GM19238 (cell line): Measurements from ENCODE around the gene SPEN.
"Not testable (repeated sequence)": the region's sequence is repeated elsewhere in the genome, so short reads cannot be mapped to it uniquely, and the experiment has no call there.

Experiments
- DNase-seq: peaks from one replicate; pipeline ENCODE4 v3.0.0; 2011; ENCODE audit warnings: low spot score; ENCODE audit not compliant: insufficient read length

Gene SPEN, protein sequence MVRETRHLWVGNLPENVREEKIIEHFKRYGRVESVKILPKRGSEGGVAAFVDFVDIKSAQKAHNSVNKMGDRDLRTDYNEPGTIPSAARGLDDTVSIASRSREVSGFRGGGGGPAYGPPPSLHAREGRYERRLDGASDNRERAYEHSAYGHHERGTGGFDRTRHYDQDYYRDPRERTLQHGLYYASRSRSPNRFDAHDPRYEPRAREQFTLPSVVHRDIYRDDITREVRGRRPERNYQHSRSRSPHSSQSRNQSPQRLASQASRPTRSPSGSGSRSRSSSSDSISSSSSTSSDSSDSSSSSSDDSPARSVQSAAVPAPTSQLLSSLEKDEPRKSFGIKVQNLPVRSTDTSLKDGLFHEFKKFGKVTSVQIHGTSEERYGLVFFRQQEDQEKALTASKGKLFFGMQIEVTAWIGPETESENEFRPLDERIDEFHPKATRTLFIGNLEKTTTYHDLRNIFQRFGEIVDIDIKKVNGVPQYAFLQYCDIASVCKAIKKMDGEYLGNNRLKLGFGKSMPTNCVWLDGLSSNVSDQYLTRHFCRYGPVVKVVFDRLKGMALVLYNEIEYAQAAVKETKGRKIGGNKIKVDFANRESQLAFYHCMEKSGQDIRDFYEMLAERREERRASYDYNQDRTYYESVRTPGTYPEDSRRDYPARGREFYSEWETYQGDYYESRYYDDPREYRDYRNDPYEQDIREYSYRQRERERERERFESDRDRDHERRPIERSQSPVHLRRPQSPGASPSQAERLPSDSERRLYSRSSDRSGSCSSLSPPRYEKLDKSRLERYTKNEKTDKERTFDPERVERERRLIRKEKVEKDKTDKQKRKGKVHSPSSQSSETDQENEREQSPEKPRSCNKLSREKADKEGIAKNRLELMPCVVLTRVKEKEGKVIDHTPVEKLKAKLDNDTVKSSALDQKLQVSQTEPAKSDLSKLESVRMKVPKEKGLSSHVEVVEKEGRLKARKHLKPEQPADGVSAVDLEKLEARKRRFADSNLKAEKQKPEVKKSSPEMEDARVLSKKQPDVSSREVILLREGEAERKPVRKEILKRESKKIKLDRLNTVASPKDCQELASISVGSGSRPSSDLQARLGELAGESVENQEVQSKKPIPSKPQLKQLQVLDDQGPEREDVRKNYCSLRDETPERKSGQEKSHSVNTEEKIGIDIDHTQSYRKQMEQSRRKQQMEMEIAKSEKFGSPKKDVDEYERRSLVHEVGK (N-terminal part only)

DNA sequence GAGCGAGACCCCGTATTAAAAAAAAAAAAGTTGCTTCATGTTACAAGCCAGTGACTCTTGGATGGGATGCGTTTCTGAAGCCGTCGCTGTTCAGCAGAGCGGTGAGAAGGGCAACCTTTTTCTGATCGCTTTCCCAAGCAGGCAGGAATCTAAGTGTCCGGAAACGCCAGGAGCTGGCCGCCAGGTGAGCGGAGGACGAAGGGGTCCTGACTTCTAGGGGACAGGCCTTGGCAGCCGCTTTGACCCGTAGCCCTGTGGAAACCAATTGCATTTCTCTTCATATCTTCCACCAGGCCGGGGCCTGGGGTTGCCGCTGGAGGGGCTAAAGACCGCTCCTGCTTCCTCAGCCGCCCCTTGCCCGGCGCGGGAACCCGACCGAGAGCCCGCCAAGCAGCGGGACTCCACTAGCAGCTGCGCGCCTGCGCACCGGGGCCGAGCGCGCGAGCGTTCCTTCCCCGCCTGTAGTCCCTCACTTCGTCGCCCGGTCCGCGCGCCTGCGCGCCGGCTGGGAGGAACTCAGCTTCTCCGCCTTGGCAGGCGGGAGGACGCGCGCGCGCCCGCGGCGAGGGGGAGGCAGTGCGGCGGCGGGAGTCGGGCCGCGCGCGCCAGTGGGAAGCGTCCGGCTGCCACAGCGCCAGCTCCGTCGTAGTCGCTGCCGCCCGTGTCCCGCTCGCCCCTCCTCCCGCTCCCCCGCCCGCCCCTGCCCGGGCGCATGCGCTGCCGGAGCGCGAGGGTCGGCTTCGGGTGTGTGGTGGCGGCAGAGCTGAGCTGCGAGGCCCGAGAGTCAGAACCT lies at the start of gene SPEN:
SPEN (plus strand) TSS at position 608 of the 793 bp plus-strand sequence. CDS start 361 bp downstream, outside the sequence.
- peak; percentile 84 for DNase-seq

DNA sequence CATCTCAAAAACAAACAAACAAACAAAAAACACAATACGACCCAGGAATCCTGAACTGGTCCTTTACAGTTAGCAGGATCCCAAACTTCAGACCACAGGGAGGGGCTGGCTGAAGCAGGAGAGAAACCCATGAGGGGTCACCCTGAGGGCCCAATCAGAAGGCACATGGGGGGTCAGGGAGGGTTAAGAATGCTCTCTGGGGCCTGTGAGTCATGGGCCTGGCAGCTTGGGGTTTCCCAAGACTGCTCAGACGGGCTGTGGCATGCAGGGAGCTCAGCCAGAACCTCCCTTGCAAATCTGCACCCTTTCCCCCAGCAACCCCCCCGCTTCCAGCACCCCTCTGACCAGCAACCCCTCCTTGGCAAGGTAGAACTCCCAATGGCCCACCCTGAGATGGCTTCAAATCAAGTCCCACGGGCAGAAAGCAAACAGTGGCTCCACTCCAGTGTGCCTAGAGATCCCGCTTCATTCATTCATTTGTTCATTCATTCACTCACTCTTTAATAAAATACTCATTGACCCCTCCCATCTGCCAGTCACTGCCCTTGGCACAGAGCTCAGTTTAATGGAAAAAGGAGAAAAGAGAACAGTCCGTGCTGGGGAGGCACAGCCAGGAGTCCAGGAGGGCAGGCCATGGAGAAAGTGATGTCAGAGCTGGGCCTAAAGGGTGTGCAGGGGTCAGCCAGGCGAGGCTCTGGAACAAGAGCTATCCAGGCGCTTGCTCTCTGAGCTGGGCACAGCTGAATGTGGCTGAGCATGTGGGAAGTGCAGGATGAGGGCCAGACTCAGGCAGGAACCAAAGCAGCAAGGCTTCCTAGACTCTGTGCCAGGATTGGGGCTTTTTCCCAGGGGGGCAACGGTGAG lies 48.3 kb upstream of the SPEN start:
- DNase-seq, result no peak

DNA sequence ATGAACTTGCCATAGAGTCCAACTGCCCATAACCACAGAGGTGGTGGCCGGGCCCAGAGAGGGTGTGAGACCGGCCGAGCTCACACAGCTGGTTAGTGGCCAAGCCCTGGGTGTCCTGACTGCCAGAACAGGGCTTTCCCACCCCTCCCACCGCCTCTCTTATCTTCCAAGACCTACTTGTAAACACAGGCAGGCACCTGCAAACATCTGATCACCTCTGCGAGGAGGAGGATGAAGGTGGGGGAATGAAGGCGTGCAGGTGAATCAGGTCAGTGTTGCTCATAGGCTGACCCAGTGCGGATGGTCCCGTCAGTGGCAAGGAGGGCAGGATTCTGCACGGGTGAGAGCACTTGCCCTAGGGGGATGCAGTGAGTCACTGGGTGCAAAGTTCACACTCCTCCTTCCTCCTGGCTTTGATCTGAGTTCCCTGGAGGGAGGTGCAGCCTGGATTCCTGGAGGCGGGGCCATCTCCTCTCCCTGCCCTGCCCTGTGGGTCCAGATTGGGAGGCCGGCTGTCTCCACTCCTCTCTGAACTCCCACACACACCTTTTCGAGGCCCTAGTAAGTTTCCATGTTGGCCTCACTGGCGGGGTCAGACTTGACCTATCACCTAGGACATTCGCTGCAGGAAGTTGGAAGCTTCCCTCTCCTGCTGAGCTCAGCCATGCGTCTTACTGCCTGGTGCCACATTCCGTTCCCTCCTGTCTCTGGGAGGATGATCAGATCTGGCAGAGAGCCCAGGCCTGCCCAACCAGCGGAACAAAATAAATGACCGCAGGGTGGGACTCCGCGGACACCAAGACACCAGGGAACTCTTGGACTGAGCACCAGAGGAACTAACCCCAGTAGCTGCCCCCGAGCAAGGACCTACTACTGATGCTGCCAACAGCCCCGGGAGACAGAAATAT lies 47.3 kb upstream of the SPEN start:
- DNase-seq, result no peak

DNA sequence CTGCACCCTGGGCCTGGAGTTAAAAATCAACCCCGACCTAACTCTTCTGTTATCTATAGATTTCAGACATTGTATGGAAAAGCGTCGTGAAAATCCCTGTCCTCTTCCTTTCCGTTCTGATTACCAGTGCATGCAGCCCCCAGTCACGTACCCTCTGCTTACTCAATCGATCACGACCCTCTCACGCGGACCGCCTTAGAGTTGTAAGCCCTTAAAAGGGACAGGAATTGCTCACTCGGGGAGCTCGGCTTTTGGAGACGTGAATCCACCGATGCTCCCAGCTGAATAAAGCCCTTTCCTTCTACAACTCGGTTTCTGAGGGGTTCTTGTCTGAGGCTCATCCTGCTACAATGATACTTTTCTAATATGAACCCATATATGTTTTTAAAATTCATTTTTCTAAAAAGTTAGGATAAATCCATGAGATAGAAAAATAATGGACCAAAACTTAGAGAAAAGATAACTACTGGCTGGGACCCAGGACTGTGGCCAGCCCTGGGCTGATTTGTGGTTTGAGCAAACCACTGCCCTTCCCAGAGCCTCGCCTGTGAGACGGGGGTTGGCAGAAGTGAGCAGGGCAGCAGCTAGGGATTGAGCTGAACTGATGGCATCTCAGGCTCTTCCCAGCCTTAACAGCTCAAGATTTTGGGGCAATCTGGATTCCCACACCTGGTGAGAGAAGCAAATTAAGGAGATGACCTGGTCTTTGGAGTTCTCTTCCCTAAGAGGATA lies 45.1 kb upstream of the SPEN start:
- DNase-seq, result no peak

DNA sequence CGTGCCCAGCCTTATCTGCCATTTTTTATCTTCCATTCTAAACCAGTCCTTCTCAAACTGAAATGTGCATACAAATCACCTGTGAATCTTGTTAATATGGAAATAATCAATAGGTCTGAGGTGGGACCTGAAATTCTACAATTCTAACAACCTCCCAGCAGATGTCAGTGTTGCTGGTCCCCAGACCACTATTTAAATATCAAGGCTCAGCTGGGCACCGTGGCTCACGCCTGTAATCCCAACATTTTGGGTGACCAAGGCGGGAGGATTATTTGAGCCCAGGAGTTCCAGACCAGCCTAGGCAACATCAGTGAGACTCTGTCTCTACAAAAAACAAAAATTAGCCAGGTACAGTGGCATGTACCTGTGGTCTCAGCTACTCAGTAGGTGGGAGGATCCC lies 44.1 kb upstream of the SPEN start:
- peak; percentile 32 for DNase-seq

DNA sequence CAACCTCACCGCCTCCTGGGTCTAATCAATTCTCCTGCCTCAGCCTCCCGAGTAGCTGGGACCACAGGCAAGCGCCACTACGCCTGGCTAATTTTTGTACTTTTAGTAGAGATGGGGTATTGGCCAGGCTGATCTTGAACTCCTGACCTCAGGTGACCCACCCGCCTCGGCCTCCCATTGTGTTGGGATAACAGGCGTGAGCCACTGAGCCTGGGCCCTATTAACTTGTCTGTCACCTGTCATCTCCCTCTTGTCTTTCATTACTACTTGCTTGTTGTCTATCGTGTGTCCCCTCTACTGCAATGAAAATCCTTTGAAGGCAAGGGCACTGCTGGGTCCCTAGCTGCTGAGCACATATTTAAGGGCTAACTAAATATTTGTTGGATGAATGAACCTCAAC lies 43.4 kb upstream of the SPEN start:
- DNase-seq, result no peak

DNA sequence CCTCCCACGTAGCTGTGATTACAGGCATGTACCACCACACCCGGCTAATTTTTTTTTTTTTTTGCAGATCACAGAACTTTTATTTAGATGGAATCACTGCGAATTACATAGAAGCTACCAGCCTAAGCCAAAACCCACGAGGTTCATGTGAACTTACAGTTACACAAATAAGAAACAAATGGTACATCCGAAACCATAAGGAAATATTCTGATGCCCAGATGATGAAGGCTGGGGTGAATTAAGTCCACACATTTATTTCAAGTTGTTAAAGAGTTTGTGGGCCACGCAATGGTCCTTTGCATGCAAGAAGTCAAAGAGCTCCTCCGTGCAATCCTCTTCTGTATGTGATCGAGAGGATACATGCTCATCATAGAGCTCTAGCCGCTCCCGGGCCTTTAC lies 40.4 kb upstream of the SPEN start:
- DNase-seq, result no peak

DNA sequence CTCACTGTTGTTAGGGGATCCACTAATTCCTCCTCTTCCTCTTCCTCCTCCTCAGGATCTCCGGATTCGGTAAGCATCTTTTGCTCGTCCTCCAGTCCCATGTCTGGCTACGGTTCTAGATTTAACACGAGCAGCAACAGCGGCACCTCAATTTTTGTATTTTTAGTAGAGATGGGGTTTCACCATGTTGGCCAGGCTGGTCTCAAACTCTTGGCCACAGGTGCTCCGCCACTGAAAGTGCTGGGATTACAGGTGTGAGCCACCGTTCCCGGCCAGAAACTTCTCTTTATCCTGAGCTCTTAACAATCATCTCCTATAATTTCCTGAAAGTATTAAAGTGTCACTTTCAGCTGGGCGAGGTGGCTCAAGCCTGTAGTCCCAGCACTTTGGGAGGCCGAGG lies 40.0 kb upstream of the SPEN start, which contains the start of gene UQCRHL:
UQCRHL (minus strand) TSS at position 101 of the 400 bp plus-strand sequence; CDS start at position 101, 0 bp downstream.
- not testable (repeated sequence) for DNase-seq

DNA sequence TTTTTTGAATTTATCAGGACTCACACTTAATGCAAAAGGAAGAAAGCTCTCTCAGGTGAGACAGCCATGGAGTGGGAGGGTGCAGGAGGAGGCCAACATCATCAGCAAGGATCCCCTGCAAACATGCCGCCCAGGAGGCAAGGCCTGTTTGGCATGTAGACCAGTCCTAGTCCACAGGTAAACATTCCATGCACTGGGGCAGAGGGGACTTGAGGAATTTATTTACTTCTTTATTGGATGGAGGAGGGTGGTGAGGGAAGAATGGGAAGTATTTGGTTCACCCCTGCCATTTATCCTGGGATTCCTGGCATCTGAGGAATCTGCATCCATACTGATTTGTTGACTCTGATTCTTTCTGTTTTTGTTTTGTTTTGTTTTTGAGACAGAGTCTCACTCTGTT lies 38.6 kb upstream of the SPEN start:
- no peak for DNase-seq

DNA sequence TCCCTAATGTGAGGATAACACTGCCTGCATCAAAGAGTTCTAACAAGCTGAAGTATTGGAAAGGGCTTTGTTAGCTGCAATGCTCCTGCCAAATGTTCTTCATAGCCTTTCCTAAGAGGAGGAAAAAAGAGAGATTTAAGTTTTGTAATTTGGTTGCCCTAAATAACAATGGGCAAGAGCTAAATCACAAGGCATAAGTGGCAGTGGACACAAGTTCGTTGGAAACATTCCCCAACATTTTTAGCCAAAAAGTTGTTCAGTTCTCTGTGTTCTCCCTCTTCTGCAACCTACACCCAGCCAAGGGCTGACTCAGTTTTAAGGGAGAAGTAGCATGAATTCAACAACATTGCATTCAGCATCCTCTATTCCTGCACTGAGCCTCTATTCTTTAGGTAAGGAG lies 37.4 kb upstream of the SPEN start:
- DNase-seq, result no peak

DNA sequence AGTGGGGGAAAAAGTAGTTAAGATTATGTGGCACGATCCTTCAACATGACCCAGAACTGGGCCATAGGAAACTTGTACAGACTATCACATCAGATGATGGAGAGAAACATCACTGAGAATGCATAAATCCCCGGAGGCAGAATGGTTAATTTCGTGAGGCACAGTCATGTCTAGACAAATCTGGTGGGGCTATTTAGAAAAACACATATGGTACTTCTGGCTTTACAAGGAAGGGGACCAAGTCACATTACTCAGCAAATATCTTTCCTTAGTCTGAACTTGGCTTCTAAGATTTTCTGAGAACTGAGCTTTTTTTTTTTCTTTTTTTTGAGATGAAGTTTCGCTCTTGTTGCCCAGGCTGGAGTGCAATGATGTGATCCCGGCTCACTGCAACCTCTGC lies 30.8 kb upstream of the SPEN start:
- no peak for DNase-seq

DNA sequence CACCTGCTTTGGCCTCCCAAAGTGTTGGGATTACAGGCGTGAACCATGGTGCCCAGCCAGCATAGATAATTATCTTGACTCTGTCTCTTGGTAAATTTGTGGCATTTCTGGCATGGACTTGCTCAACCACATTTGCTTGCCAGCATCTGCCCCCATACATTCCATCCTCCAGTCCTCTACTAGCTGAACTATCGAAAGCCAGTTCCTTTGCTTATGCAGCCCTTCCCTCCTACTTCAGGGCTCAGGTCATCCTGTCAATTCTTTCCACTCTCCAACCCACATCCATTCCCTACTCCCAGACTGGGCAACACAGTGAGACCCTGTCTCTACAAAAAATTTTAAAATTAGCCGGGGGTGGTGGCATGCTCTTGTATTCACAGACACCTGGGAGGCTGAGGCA lies 27.0 kb upstream of the SPEN start:
- DNase-seq, result no peak

DNA sequence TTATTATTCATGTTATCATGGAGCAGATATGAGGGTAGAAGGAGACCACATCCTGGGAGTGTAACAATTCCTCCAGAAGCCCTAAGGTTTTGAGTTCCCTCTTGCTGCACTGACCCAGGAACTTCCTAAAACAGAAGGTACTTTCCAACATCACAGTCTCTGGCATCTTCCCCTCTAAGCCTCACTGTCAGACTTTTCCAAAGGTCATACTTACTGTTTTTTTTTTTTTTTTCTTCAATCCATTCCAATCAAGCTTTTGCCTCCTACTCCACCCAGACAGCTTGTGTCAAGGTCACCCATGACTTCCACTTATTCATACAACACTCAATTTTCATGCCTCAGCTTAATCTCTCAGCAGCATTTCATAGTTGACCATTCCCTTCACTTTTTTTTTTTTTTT lies 21.7 kb upstream of the SPEN start:
- no peak for DNase-seq

DNA sequence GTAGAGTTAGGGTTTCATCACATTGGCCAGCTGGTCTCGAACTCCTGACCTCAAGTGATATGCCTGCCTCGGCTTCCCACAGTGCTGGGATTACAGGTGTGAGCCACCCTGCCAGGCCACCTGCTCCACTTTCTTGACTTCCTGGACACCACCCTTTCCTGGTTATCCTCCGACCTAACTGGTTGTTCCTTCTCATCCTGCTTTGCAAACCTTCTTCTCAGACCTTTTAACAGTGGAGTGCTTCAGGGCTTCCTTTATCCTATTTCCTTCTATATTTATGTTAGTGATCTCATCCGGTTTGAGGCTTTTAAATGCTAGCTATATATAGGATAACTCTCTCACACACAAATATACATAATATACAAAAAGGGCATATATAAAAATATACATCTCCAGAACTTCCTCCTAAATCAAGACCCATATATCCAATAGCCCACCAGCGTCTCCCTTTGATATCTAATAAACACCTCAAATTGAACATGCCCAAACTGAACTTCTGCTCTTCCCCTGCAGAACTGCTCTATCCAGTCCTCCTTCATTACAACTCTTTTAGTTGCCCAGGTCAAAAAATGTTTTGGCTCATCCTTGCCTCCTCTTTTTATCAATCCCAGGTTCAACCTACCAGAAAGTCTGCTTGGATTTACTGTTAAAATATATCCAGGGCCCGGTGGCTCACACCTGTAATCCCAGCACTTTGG lies 20.5 kb upstream of the SPEN start:
- no peak for DNase-seq

DNA sequence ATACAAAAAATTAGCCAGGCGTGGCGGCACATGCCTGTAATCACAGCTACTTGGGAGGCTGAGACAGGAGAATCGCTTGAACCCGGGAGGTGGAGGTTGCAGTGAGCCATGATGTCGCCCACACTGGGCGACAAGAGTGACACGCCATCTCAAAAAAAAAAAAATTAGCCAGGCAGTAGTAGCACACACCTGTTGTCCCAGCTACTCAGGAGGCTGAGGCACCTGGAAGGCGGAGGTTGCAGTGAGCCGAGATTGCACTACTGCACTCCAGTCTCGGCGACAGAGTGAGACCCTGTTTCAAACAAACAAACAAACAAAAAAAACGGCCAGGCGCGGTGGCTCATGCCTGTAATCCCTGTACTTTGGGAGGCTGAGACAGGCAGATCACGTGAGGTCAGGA lies 19.9 kb upstream of the SPEN start:
- DNase-seq, result not testable (repeated sequence)

DNA sequence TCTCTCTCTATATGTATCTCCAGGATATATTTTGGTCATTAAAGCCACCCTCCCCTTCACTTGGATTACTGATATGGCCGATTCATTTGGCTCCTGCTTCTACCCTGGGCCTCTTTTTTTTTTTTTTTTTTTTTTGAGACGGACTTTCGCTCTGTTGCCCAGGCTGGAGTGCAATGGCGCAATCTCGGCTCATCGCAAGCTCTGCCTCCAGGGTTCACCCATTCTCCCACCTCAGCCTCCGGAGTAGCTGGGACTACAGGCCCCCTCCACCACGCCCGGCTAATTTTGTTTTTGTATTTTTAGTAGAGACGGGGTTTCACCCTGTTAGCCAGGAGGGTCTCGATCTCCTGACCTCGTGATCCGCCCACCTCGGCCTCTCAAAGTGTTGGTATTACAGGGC lies 18.6 kb upstream of the SPEN start:
- DNase-seq, result not testable (repeated sequence)

DNA sequence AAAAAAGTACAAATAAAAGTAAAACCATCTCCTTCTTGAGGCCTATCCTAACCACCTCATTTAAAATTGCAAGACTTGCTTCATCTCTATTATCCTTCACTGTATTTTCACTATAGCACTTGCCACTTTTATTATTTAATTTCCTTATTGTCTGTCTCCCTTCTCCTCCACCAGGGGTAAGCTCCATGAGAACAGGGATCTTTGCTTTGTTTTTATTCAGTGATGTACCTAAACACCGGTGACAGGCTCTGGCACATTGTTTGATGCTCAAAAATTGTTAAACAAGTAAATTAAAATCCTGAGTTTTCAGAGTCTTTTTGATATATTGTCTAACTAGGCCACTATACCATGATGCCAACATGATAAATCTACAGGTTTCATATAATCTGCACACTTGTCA lies 17.2 kb upstream of the SPEN start:
- no peak for DNase-seq
